ENCODE measurements around the gene PNLIPRP2. TPM values are rescaled to one million over a fixed set of nuclear protein-coding genes. Genes with fewer than 3 reads are reported as not detected.

PNLIPRP2 gene
- total RNA-seq, 1 experiment from 2014 or later: 1.1 TPM

DNA sequence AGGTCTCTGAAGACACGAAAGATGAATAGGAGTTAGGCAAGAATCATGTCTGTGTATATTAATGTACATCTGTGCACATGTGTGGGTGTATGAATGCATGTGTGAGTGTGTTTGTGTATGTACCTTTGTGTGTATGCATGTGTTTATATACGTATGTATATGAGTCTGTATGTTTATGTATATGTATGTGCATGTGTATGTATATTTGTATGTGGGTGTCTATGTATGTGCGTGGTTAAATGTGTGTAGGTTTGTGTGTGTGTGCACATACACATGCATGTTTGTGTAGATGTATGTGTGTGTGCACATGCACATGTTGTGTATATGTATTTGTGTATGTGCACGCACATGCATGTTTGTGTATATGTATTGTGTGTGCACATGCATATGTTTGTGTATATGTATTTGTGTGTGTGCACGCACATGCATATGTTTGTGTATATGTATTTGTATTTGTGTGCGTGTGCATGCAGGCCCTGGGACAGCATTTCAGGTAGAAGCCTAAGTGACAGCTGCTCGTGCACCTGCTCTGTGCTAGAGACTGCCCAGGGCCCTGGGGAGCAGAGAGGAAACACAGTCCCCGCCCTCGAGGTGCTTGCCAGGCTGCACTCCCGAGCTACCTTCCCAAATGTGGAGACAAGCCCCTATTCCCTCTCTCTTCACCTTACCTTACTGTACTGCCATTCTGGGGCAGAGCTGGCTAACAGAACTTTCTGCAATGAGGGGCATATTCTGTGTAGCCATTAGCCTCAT lies 17.9 kb upstream of the PNLIPRP2 start:
- DNase-seq (ENCODE audit: low read depth, low spot score) (no peak), ATAC-seq (no peak)
- H3K79me2 ChIP-seq (ENCODE audit: insufficient read depth, low read length): no peaks in the 10 kb centered on the region
- H3K9me3 ChIP-seq (ENCODE audit: control insufficient read depth in 1 of 2, insufficient read depth in 1 of 2, low read depth in 1 of 2, low read length in 2 of 2): no peaks in the 10 kb centered on the region
- no TSS peak for BruUV-seq (replicated peaks)
- CTCF ChIA-PET: no interaction called here
- no peak overlapping the region for H3K4me2 ChIP-seq (ENCODE audit: low read length)
- intact Hi-C loops (cut with micrococcal nuclease): no loop called here
- no peaks in the 10 kb centered on the region for H3K36me3 ChIP-seq (ENCODE audit: control insufficient read depth in 1 of 2, insufficient read depth in 2 of 2, low read length in 2 of 2)
- H3K9ac ChIP-seq (ENCODE audit: low read length): no peak overlapping the region
- POLR2A ChIA-PET: no interaction called here
- no peak for TF ChIP-seq SIN3A (IDR thresholded peaks at IDR 0.05; ENCODE audit: low read depth)
- TF ChIP-seq SP1 (IDR thresholded peaks at IDR 0.05; ENCODE audit: low read depth): no peak
- no peak for TF ChIP-seq ZFX (IDR thresholded peaks at IDR 0.05)
- TF ChIP-seq, protein P1, sequence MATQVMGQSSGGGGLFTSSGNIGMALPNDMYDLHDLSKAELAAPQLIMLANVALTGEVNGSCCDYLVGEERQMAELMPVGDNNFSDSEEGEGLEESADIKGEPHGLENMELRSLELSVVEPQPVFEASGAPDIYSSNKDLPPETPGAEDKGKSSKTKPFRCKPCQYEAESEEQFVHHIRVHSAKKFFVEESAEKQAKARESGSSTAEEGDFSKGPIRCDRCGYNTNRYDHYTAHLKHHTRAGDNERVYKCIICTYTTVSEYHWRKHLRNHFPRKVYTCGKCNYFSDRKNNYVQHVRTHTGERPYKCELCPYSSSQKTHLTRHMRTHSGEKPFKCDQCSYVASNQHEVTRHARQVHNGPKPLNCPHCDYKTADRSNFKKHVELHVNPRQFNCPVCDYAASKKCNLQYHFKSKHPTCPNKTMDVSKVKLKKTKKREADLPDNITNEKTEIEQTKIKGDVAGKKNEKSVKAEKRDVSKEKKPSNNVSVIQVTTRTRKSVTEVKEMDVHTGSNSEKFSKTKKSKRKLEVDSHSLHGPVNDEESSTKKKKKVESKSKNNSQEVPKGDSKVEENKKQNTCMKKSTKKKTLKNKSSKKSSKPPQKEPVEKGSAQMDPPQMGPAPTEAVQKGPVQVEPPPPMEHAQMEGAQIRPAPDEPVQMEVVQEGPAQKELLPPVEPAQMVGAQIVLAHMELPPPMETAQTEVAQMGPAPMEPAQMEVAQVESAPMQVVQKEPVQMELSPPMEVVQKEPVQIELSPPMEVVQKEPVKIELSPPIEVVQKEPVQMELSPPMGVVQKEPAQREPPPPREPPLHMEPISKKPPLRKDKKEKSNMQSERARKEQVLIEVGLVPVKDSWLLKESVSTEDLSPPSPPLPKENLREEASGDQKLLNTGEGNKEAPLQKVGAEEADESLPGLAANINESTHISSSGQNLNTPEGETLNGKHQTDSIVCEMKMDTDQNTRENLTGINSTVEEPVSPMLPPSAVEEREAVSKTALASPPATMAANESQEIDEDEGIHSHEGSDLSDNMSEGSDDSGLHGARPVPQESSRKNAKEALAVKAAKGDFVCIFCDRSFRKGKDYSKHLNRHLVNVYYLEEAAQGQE (IDR thresholded peaks at IDR 0.05; ENCODE audit: low read depth): no peak
- TF ChIP-seq, protein P2, sequence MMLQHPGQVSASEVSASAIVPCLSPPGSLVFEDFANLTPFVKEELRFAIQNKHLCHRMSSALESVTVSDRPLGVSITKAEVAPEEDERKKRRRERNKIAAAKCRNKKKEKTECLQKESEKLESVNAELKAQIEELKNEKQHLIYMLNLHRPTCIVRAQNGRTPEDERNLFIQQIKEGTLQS (IDR thresholded peaks at IDR 0.05): no peak
- TF ChIP-seq, protein P3, sequence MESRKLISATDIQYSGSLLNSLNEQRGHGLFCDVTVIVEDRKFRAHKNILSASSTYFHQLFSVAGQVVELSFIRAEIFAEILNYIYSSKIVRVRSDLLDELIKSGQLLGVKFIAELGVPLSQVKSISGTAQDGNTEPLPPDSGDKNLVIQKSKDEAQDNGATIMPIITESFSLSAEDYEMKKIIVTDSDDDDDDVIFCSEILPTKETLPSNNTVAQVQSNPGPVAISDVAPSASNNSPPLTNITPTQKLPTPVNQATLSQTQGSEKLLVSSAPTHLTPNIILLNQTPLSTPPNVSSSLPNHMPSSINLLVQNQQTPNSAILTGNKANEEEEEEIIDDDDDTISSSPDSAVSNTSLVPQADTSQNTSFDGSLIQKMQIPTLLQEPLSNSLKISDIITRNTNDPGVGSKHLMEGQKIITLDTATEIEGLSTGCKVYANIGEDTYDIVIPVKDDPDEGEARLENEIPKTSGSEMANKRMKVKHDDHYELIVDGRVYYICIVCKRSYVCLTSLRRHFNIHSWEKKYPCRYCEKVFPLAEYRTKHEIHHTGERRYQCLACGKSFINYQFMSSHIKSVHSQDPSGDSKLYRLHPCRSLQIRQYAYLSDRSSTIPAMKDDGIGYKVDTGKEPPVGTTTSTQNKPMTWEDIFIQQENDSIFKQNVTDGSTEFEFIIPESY (IDR thresholded peaks at IDR 0.05; ENCODE audit: extremely low read depth, insufficient replicate concordance, low read length): no peak
- no peak for TF ChIP-seq TCF7L2 (IDR thresholded peaks at IDR 0.05; ENCODE audit: borderline replicate concordance, extremely low read depth, insufficient read depth, insufficient read length)
- no peak overlapping the region for H3K4me3 ChIP-seq (replicated peaks in 1 of 2; ENCODE audit: low read depth in 1 of 2, low read length in 2 of 2)
- no peaks in the 10 kb centered on the region for H3K9me2 ChIP-seq (ENCODE audit: insufficient read depth)
- RAD21 ChIA-PET (ENCODE audit: low non-redundant PET in 1 of 2, low total read pairs in 2 of 2, uncharacterized antibody in 2 of 2, unreplicated experiment in 2 of 2): no interaction called here
- no peaks in the 10 kb centered on the region; the same call in 1 of the 2 replicates for H4K20me1 ChIP-seq (ENCODE audit: insufficient read depth)
- H3K27ac ChIP-seq (ENCODE audit: low read depth, low read length): no peak overlapping the region
- no peak overlapping the region for H2AFZ ChIP-seq (ENCODE audit: low read depth, low read length, poor library complexity, severe bottlenecking)
- H3K4me1 ChIP-seq (ENCODE audit: control insufficient read depth in 1 of 2, insufficient read depth in 2 of 2, low read length in 2 of 2): no peaks in the 10 kb centered on the region
- peaks cover 32% of the 10 kb centered on the region for H3K27me3 ChIP-seq (ENCODE audit: insufficient read depth, low read length)

Measured in HCT116 (cell line).